Neural progenitor cell (in vitro differentiated cells): Measurements from ENCODE around the gene ADK. TPM values are rescaled to one million over a fixed set of nuclear protein-coding genes. Genes with fewer than 3 reads are reported as not detected.

Experiments used
- DNase-seq: peaks from one replicate; pipeline ENCODE4 v3.0.0-alpha.2; 2016; ENCODE audit warnings: low spot score
- H2AFZ ChIP-seq: fragments of 200-600 bp; sonication (generic); replicated peaks from 2 replicates; pipeline ENCODE4 v1.6.1; 2016; ENCODE audit warnings: antibody characterized with exemption
- H3F3A ChIP-seq: fragments of 200-600 bp; sonication (generic); 2 replicates; pipeline ENCODE4 v1.6.1; 2016; ENCODE audit warnings: antibody characterized with exemption, low read depth
- H3K27ac ChIP-seq: fragments of 200-600 bp; sonication (generic); 2 replicates; pipeline ENCODE4 v1.5.1; 2016; ENCODE audit warnings: mild to moderate bottlenecking
- H3K27me3 ChIP-seq: fragments of 200-600 bp; sonication (generic); 2 replicates; pipeline ENCODE4 v1.6.1; 2016; ENCODE audit warnings: mild to moderate bottlenecking, moderate library complexity
- H3K36me3 ChIP-seq: fragments of 200-600 bp; sonication (generic); 2 replicates; pipeline ENCODE4 v1.5.1; 2016
- H3K4me1 ChIP-seq: fragments of 200-600 bp; sonication (generic); 2 replicates; pipeline ENCODE4 v1.6.1; 2016; ENCODE audit warnings: mixed run types
- H3K4me2 ChIP-seq: fragments of 200-600 bp; sonication (generic); 2 replicates; pipeline ENCODE4 v1.6.1; 2016
- H3K4me3 ChIP-seq: fragments of 200-600 bp; sonication (generic); 2 replicates; pipeline ENCODE4 v1.5.1; 2016
- H3K79me2 ChIP-seq: fragments of 200-600 bp; sonication (generic); 2 replicates; pipeline ENCODE4 v1.6.1; 2016; ENCODE audit warnings: low read depth
- H3K9ac ChIP-seq: fragments of 200-600 bp; sonication (generic); 2 replicates; pipeline ENCODE4 v1.6.1; 2016
- H3K9me3 ChIP-seq: fragments of 200-600 bp; sonication (generic); 2 replicates; pipeline ENCODE4 v1.5.1; 2016; ENCODE audit warnings: low read depth
- H4K20me1 ChIP-seq: fragments of 200-600 bp; sonication (generic); 2 replicates; pipeline ENCODE4 v1.6.1; 2016; ENCODE audit warnings: low read depth
- H3K27ac Mint-ChIP-seq: 3 replicates; pipeline ENCODE4 v1.8.0; 2021; ENCODE audit warnings: mixed read lengths
- H3K27me3 Mint-ChIP-seq: 2 replicates; pipeline ENCODE4 v1.8.0; 2022; ENCODE audit warnings: low read depth, mild to moderate bottlenecking, inconsistent platforms, moderate library complexity, mixed read lengths; ENCODE audit not compliant: insufficient read depth
- H3K36me3 Mint-ChIP-seq: 3 replicates; pipeline ENCODE4 v1.8.0; 2021; ENCODE audit warnings: mixed read lengths
- H3K4me1 Mint-ChIP-seq: 3 replicates; pipeline ENCODE4 v1.8.0; 2021; ENCODE audit warnings: mixed read lengths
- H3K4me3 Mint-ChIP-seq: 3 replicates; pipeline ENCODE4 v1.8.0; 2021; ENCODE audit warnings: mild to moderate bottlenecking, moderate library complexity, mixed read lengths
- H3K9me3 Mint-ChIP-seq: 3 replicates; pipeline ENCODE4 v1.8.0; 2020; ENCODE audit warnings: mixed read lengths
- EZH2 ChIP-seq: fragments of 200-600 bp; sonication (generic); IDR thresholded peaks from 2 replicates; pipeline ENCODE4 v1.6.1; 2017; ENCODE audit warnings: antibody characterized with exemption, mild to moderate bottlenecking, moderate library complexity
- EZH2phosphoT487 ChIP-seq: fragments of 200-600 bp; sonication (generic); IDR thresholded peaks from 2 replicates; pipeline ENCODE4 v1.6.1; 2017; ENCODE audit warnings: antibody characterized with exemption
- total RNA-seq: library from RNA; depleted of rRNA; stranded (reverse); fragments of >200 nt; gene quantifications from 2 replicates; pipeline ENCODE4 v1.2.3, GENCODE V29; 2015; ENCODE audit warnings: low replicate concordance
- TF ChIP-seq, protein P1 (sequence below): fragments of 200-600 bp; sonication (generic); IDR thresholded peaks from 2 replicates; pipeline ENCODE4 v1.5.1; 2017; ENCODE audit warnings: antibody characterized with exemption, mild to moderate bottlenecking

The ADK gene
- total RNA-seq, 1 donor from 2014 or later, result 50.9 TPM

DNA sequence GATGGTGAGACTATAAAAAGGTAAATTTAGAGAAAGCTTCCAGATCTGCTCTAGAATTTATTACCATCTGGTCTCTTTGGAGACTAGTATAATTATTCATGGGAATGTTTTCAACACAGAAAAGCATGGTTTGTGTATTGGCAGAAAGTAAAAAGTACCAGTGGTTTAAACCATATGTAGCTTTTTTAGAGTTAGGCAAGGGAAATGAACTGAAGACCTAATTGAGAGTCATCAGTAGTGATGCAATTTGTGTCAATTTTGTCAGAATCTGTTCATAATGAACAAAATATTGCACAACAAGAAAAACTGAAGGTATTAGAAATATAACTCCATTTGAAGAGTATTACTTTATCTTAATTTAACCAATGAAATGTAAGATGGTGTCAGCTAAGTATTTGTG is 181.4 kb downstream of the ADK start:
- H3K4me3 ChIP-seq, result no peak overlapping the region
- H3K27me3 ChIP-seq, result no peaks in the 10 kb centered on the region
- H3K4me1 Mint-ChIP-seq, result no peaks in the 10 kb centered on the region
- TF ChIP-seq EZH2phosphoT487 (no peak), EZH2 (no peak)
- TF ChIP-seq, protein P1, sequence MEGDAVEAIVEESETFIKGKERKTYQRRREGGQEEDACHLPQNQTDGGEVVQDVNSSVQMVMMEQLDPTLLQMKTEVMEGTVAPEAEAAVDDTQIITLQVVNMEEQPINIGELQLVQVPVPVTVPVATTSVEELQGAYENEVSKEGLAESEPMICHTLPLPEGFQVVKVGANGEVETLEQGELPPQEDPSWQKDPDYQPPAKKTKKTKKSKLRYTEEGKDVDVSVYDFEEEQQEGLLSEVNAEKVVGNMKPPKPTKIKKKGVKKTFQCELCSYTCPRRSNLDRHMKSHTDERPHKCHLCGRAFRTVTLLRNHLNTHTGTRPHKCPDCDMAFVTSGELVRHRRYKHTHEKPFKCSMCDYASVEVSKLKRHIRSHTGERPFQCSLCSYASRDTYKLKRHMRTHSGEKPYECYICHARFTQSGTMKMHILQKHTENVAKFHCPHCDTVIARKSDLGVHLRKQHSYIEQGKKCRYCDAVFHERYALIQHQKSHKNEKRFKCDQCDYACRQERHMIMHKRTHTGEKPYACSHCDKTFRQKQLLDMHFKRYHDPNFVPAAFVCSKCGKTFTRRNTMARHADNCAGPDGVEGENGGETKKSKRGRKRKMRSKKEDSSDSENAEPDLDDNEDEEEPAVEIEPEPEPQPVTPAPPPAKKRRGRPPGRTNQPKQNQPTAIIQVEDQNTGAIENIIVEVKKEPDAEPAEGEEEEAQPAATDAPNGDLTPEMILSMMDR, result no peak
- H4K20me1 ChIP-seq, result no peaks in the 10 kb centered on the region
- no peaks in the 10 kb centered on the region for H3K79me2 ChIP-seq
- DNase-seq, result no peak
- H3K9ac ChIP-seq, result no peak overlapping the region
- H3K27ac ChIP-seq, result no peak overlapping the region
- H3K9me3 Mint-ChIP-seq, result no peaks in the 10 kb centered on the region
- no peaks in the 10 kb centered on the region for H3K4me1 ChIP-seq
- no peak overlapping the region for H3K27ac Mint-ChIP-seq
- H3K4me3 Mint-ChIP-seq, result no peak overlapping the region
- H3K36me3 ChIP-seq, result no peaks in the 10 kb centered on the region
- no peaks in the 10 kb centered on the region for H3F3A ChIP-seq
- no peaks in the 10 kb centered on the region for H3K36me3 Mint-ChIP-seq
- H3K27me3 Mint-ChIP-seq, result no peaks in the 10 kb centered on the region
- H3K4me2 ChIP-seq, result no peak overlapping the region
- H3K9me3 ChIP-seq, result no peaks in the 10 kb centered on the region
- H2AFZ ChIP-seq, result no peak overlapping the region

- H3K4me2 ChIP-seq, result no peak overlapping the region
- DNase-seq, result no peak
- H3K27me3 Mint-ChIP-seq, result no peaks in the 10 kb centered on the region
Observed at GRCh38 chr10:74333174-74333573, 182.2 kb downstream of the ADK start.

GRCh38 chr10:74334221-74334620 is 183.2 kb downstream of the ADK start:
- no peak for DNase-seq
- Mint-ChIP-seq H3K4me3 (no peak overlapping the region), H3K27me3 (no peaks in the 10 kb centered on the region), H3K4me1 (no peaks in the 10 kb centered on the region), H3K36me3 (no peaks in the 10 kb centered on the region), H3K9me3 (no peaks in the 10 kb centered on the region), H3K27ac (no peak overlapping the region)
- Histone ChIP-seq H3K79me2 (no peaks in the 10 kb centered on the region), H3F3A (no peaks in the 10 kb centered on the region), H3K36me3 (no peaks in the 10 kb centered on the region), H3K4me1 (no peaks in the 10 kb centered on the region), H3K9me3 (no peaks in the 10 kb centered on the region), H3K27me3 (no peaks in the 10 kb centered on the region), H2AFZ (no peak overlapping the region), H3K9ac (no peak overlapping the region), H3K4me2 (no peak overlapping the region), H3K4me3 (no peak overlapping the region), H4K20me1 (no peaks in the 10 kb centered on the region), H3K27ac (no peak overlapping the region)
- no peak for TF ChIP-seq EZH2phosphoT487
- TF ChIP-seq EZH2, result no peak

More at GRCh38 chr10:74333174-74333573, 182.2 kb downstream of the ADK start:
- Histone ChIP-seq H3K27me3 (no peaks in the 10 kb centered on the region), H3K4me3 (no peak overlapping the region), H3K27ac (no peak overlapping the region), H3F3A (no peaks in the 10 kb centered on the region), H3K36me3 (no peaks in the 10 kb centered on the region), H3K4me1 (no peaks in the 10 kb centered on the region), H3K9ac (no peak overlapping the region), H3K79me2 (no peaks in the 10 kb centered on the region), H4K20me1 (no peaks in the 10 kb centered on the region), H3K9me3 (no peaks in the 10 kb centered on the region), H2AFZ (no peak overlapping the region)
- Mint-ChIP-seq H3K27ac (no peak overlapping the region), H3K9me3 (no peaks in the 10 kb centered on the region), H3K36me3 (no peaks in the 10 kb centered on the region), H3K4me3 (no peak overlapping the region), H3K4me1 (no peaks in the 10 kb centered on the region)
- TF ChIP-seq EZH2 (no peak), EZH2phosphoT487 (no peak)
- TF ChIP-seq, protein P1, result no peak

- Histone ChIP-seq H3K9me3 (no peaks in the 10 kb centered on the region), H3K9ac (no peak overlapping the region), H3K27ac (no peak overlapping the region), H4K20me1 (no peaks in the 10 kb centered on the region), H3K4me1 (no peaks in the 10 kb centered on the region), H3K4me2 (no peak overlapping the region), H3K36me3 (no peaks in the 10 kb centered on the region), H2AFZ (no peak overlapping the region), H3K27me3 (no peaks in the 10 kb centered on the region), H3F3A (no peaks in the 10 kb centered on the region), H3K4me3 (no peak overlapping the region), H3K79me2 (no peaks in the 10 kb centered on the region)
- Mint-ChIP-seq H3K27me3 (no peaks in the 10 kb centered on the region), H3K4me1 (no peaks in the 10 kb centered on the region), H3K4me3 (no peak overlapping the region), H3K36me3 (no peaks in the 10 kb centered on the region), H3K27ac (no peak overlapping the region), H3K9me3 (no peaks in the 10 kb centered on the region)
- TF ChIP-seq EZH2phosphoT487 (no peak), EZH2 (no peak)
- TF ChIP-seq, protein P1, result no peak
- no peak for DNase-seq
Observed at GRCh38 chr10:74335501-74335900, 184.5 kb downstream of the ADK start.
